Left renal cortex interstitium (tissue), 4 donors: Measurements from ENCODE around the gene TMEM163. TPM values are rescaled to one million over a fixed set of nuclear protein-coding genes. Genes with fewer than 3 reads are reported as not detected.
A peak's percentile ranks its signal among the peaks of the same experiment; 100 is the strongest.

Source experiments
- DNase-seq, 4 donors: peaks; one replicate each; pipeline ENCODE4 v3.0.0-alpha.2; 2013; ENCODE audit warnings: low read depth in 4 of 4, low spot score in 2 of 4, missing footprints in 1 of 4
- polyA plus RNA-seq, 4 donors: library from polyadenylated mRNA; unstranded; fragments of 120-200 nt; gene quantifications; one replicate each; pipeline ENCODE4 v1.2.1, GENCODE V29; 2013; ENCODE audit not compliant: insufficient read length in 4 of 4

The TMEM163 gene
- polyA plus RNA-seq, 4 donors = 0.87 to 2.4 (median 1.3) TPM

DNA sequence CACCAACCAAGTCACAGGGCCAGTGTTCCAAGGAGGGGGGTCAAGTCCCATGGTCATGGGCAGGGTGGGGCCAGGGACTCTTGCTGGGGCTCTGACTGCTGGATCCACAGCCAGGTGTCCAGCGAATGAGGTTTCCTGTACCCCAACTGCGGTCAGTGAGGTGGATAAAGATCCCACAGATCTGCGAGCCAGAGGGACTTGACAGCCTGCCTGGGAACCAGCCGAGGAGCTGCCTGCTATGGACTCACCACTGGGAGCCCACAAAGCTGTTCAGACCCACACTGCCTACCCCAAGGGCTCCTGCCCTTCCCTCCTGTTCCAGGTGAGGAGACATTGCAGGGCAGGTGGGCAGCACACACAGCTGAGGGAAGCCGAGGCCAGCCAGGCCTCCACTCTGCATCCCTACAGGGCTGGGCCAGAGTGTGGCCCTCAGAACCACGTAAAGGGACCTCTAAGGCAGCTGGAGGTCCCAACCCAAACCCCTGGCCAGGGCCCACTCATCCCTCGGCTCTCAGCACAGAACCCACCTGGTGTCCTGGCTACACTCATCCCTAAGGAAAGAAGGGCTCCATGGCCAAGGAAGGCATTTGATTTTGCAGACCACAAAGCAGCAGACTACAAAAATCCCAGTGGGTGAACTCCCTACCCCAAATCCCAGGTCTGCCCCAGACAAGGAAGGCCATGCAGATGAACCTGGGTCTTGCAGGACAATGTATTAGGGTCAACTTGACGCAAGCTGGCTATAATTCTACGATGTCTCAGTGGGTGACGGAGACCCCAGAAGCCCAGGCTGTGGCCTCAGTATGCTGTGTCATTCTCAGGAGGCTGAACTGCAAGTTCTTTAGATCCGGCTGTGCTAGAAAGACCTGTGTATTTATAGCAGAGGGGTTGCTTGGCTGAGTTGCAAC lies 255.8 kb downstream of the TMEM163 start:
- no peak for DNase-seq

GRCh38 chr2:134462275-134462674 lies 256.5 kb downstream of the TMEM163 start:
- DNase-seq = no peak

- DNase-seq = no peak
These were observed 257.3 kb downstream of the TMEM163 start for GRCh38 chr2:134461511-134461910.

- peak in 1 of 4 donors; percentile 34 for DNase-seq
These were observed 258.2 kb downstream of the TMEM163 start for GRCh38 chr2:134460583-134460998.

- no peak for DNase-seq
These were observed 258.9 kb downstream of the TMEM163 start for GRCh38 chr2:134459706-134460406.

GRCh38 chr2:134458950-134459349 lies 259.9 kb downstream of the TMEM163 start:
- no peak for DNase-seq

DNA sequence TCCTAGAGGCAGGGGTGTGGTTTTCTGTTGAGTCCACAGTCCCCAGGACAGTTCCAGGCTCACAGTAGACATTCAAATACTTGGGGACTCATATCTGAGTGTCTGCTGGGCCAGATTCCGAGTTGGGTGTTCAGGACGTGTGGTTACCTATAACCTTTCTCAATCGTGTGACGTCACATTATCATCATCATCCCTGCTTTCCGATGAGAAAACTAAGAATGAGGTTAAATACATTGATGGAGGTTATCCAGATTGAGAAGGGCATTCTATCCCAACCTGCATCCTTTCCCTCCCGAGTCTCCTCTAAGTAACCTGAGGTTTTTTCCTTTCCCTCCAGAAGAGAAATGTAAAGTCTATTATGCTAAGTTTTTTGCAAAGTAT lies 260.3 kb downstream of the TMEM163 start:
- no peak for DNase-seq

DNA sequence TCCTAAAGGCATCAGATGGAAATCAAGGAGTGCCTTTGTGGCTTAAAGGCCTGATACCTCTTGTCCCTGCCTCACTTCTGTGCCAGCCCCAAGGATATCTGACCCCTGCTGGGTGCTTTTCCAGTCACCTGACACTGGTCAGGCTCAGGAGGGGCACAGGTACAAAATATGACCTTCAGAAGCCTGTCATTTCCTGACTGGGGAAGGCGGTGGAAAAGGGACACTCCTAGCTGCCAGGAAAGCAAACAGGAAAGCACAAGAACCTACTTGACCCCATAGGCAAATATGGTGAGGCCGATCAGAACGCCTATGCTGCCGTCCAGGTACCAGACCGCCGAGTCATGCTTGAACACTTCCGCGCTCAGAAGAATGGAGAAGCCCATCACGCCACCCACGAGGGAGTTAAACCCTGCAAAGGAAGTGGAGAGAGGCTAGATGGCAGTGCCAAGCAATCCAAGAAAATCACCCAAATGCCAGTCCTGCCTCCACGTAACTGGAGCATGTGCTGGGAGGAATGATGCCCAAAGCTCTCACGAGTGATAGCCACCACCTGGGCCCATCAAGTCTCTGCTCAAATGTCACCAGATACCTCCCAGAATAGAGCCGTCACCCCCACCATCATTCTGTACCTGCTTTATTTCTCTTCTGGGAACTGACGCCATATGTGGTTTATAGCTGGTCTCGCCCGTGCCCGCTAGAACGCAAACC lies 260.9 kb downstream of the TMEM163 start:
- no peak for DNase-seq

DNA sequence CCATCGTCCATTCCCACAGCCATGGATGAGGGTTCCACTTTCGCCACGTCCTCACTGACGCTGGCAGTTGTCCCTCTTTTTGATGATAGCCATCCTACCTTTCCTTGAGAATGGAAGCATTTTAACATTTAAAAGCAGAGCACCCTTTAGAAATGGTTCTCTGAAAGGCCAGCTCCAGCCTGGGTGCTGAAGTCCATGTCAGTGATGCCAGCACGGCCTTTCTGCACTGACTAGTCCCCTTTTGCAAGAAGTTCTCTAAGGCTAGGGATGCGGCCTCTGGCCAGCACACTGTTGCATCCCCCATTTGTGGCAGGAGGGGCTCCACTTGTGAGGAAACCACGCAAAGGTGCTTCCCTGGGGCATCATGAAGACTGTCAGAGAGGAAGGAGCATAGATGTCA lies 261.4 kb downstream of the TMEM163 start:
- DNase-seq = no peak

DNA sequence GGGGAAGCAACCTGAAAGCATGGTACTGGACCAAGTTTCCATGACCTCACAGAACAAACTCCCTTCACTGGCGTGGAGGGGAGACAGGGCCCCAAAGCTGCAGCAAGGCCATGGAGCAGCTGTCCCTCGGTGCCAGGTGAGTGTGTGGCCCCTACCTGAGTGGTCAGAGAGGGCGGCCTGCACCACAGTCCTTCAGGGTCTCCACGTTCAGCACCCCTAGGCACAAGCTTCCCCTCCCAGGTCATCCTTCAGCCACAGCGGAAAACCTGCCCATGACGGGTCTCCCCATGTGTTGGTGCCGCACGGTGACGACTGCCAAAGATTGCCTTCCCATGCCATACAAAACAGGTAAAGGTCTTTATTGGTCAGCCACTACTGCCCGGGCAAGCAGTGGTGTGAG lies 263.4 kb downstream of the TMEM163 start:
- no peak for DNase-seq

- DNase-seq = no peak
These were observed 263.9 kb downstream of the TMEM163 start for GRCh38 chr2:134454931-134455330.

- no peak for DNase-seq
These were observed 264.4 kb downstream of the TMEM163 start for GRCh38 chr2:134454426-134454825.

DNA sequence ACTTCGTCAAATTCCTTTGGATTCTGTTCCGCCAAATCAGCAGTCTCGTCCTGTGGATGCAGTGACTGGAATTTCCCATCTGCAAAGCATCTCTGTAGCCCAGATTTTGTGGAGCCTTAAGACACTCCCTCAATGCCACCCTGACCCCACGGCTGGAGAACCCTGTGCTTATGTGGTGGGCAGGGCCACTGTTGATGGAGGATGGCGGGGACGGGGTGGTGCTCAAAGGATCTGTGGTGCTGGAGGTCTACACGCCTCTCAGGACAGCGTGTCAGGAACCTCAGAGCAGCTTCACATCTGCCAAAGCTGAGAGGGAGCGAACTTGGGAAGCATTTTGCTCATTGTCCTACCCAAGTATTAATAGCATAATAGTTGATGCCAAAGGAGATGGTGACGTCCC lies 264.8 kb downstream of the TMEM163 start:
- no peak for DNase-seq

DNA sequence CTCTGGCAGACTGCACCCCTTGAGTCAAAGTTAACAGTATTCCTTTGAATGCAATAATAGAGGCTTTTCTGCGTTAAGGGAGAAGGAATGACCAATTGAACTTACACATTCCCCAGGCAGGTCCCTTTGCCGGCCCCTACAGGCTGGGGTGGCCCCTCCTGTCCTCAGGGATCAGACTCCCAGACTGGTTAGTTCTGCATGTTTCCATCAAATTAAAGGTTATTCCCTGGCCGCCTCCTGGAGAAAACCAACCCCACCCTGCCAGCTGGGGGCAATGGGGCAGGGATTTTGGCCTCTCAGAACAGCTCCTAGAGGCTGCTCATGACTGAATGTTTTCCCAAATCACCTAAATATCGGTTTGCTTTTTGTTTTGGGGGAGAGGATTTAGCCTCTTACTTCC lies 265.3 kb downstream of the TMEM163 start:
- no peak for DNase-seq

GRCh38 chr2:134452042-134452733 lies 266.6 kb downstream of the TMEM163 start:
- no peak for DNase-seq

- DNase-seq = no peak
These were observed 267.5 kb downstream of the TMEM163 start for GRCh38 chr2:134451347-134451630.

GRCh38 chr2:134449751-134450513 lies 268.9 kb downstream of the TMEM163 start:
- DNase-seq = no peak

GRCh38 chr2:134449157-134449556 lies 269.6 kb downstream of the TMEM163 start:
- no peak for DNase-seq

- no peak for DNase-seq
These were observed 270.1 kb downstream of the TMEM163 start for GRCh38 chr2:134448650-134449049.

GRCh38 chr2:134447669-134448068 lies 271.1 kb downstream of the TMEM163 start:
- no peak for DNase-seq
